Endothelial cell of umbilical vein (primary cell): Measurements from ENCODE around the gene TFF1. TPM values are rescaled to one million over a fixed set of nuclear protein-coding genes. Genes with fewer than 3 reads are reported as not detected.

Source experiments
- BruUV-seq: library from RNA; stranded (reverse); fragments of 400-500 nt; replicated peaks from 2 replicates; lab custom pipeline; 2021; lab: Mats Ljungman, UMichigan
- CTCF ChIA-PET: fragments of 300-600, 350-600 bp; sonication (Branson Sonifier 250); formaldehyde crosslinking; loops from one replicate; lab custom pipeline; 2021; ENCODE audit warnings: antibody characterized with exemption, inconsistent platforms; lab: Charles Lee
- POLR2A ChIA-PET: fragments of 300-600, 350-600 bp; sonication (Branson Sonifier 250); formaldehyde crosslinking; loops from one replicate; lab custom pipeline; 2021; ENCODE audit warnings: antibody characterized with exemption, inconsistent platforms; lab: Charles Lee
- DNase-seq: peaks from one replicate; pipeline ENCODE4 v3.0.0-alpha.2; 2011; ENCODE audit warnings: low read depth, low spot score
- FAIRE-seq: peaks from 2 replicates; lab custom pipeline; 2011; peaks lifted over from hg19 to GRCh38; lab: Jason Lieb, UNC
- H2AFZ ChIP-seq: 2 replicates; pipeline ENCODE4 v1.6.0; 2012; ENCODE audit warnings: low read depth, low read length, control low read depth, inconsistent platforms
- H3K27ac ChIP-seq: 2 replicates; pipeline ENCODE4 v1.5.1; 2011; ENCODE audit warnings: low read depth, mild to moderate bottlenecking, control low read depth, low read length, moderate library complexity; ENCODE audit not compliant: insufficient read depth
- H3K27me3 ChIP-seq, 2 experiments: 2 replicates each; pipeline versions ENCODE4 v1.6.0 to v1.6.1; 2011; ENCODE audit warnings: low read length in 2 of 2, mixed read lengths in 1 of 2; ENCODE audit not compliant: control insufficient read depth in 2 of 2, insufficient read depth in 2 of 2
- H3K36me3 ChIP-seq, 2 experiments: 2 replicates in 1 of 2; 3 replicates in 1 of 2; pipeline ENCODE4 v1.5.1; 2011; ENCODE audit warnings: low read length in 2 of 2, mild to moderate bottlenecking in 1 of 2, moderate library complexity in 1 of 2; ENCODE audit not compliant: control insufficient read depth in 2 of 2, insufficient read depth in 2 of 2; ENCODE audit errors: extremely low read depth in 1 of 2
- H3K4me1 ChIP-seq: 3 replicates; pipeline ENCODE4 v1.5.1; 2011; ENCODE audit warnings: mild to moderate bottlenecking, low read length; ENCODE audit not compliant: control insufficient read depth, insufficient read depth; ENCODE audit errors: extremely low read depth
- H3K4me2 ChIP-seq: 2 replicates; pipeline ENCODE4 v1.6.1; 2011; ENCODE audit warnings: low read length, control low read depth, mixed read lengths; ENCODE audit not compliant: insufficient read depth
- H3K4me3 ChIP-seq, 3 experiments: fragments of 200-600 bp in 1 of 3; sonication (generic), shearing (Covaris generic) in 1 of 3; replicated peaks in 1 of 3; 2 replicates each; pipeline ENCODE4 v1.5.1; 2011 to 2016; ENCODE audit warnings: control low read depth in 3 of 3, low read length in 3 of 3, mild to moderate bottlenecking in 2 of 3, inconsistent platforms in 1 of 3, low read depth in 1 of 3, moderate library complexity in 1 of 3; ENCODE audit not compliant: insufficient read depth in 1 of 3
- H3K79me2 ChIP-seq: 2 replicates; pipeline ENCODE4 v1.6.0; 2012; ENCODE audit warnings: low read length, inconsistent platforms; ENCODE audit not compliant: control insufficient read depth, insufficient read depth
- H3K9ac ChIP-seq: replicated peaks from 2 replicates; pipeline ENCODE3; 2011; ENCODE audit warnings: low read length, control low read depth; ENCODE audit not compliant: insufficient read depth; ENCODE audit errors: extremely low read depth
- H3K9me1 ChIP-seq: replicated peaks from 3 replicates; pipeline ENCODE4 v1.6.0; 2011; ENCODE audit warnings: mild to moderate bottlenecking, low read length; ENCODE audit not compliant: control insufficient read depth, insufficient read depth; ENCODE audit errors: extremely low read depth
- H3K9me3 ChIP-seq: replicated peaks from 2 replicates; pipeline ENCODE4 v1.5.1; 2012; ENCODE audit warnings: low read length, inconsistent platforms; ENCODE audit not compliant: control insufficient read depth, insufficient read depth
- H4K20me1 ChIP-seq: replicated peaks from 2 replicates; pipeline ENCODE3; 2011; ENCODE audit warnings: mild to moderate bottlenecking, low read length; ENCODE audit not compliant: control insufficient read depth, insufficient read depth; ENCODE audit errors: extremely low read depth
- EZH2 ChIP-seq: IDR thresholded peaks from 2 replicates; pipeline ENCODE4 v1.6.1; 2012; ENCODE audit warnings: borderline replicate concordance, low read depth, mild to moderate bottlenecking, moderate library complexity, low read length, inconsistent platforms; ENCODE audit not compliant: severe bottlenecking
- FOS ChIP-seq: IDR thresholded peaks from 2 replicates; pipeline ENCODE4 v1.6.1; 2011; ENCODE audit warnings: mild to moderate bottlenecking, low read length, moderate library complexity, borderline replicate concordance; ENCODE audit not compliant: insufficient read depth
- GATA2 ChIP-seq: IDR thresholded peaks from 2 replicates; pipeline ENCODE4 v1.7.0; 2011; ENCODE audit warnings: low read depth, mild to moderate bottlenecking, moderate library complexity, mixed read lengths, low read length; ENCODE audit not compliant: insufficient read length, insufficient read depth
- JUN ChIP-seq: IDR thresholded peaks from 2 replicates; pipeline ENCODE4 v1.6.1; 2011; ENCODE audit warnings: borderline replicate concordance, low read depth; ENCODE audit not compliant: insufficient read length, insufficient read depth
- MYC ChIP-seq: IDR thresholded peaks from one replicate; pipeline ENCODE4 v1.6.1; 2011; ENCODE audit warnings: mild to moderate bottlenecking, low read depth, low read length
- POLR2A ChIP-seq: IDR thresholded peaks from 2 replicates; pipeline ENCODE4 v1.6.1; 2012; ENCODE audit warnings: low read depth, mild to moderate bottlenecking, control low read depth, low read length
- POLR2AphosphoS5 ChIP-seq: IDR thresholded peaks from 2 replicates; pipeline ENCODE4 v1.6.1; 2012; ENCODE audit warnings: low read depth, mild to moderate bottlenecking, control low read depth, low read length, moderate library complexity; ENCODE audit not compliant: insufficient read depth
- dilution Hi-C: fragments of 300-500 bp; cut with MboI; formaldehyde crosslinking; loops from one replicate; pipeline ENCODE4 v1.15.0; 2019; ENCODE audit warnings: low sequenced_read_pairs; ENCODE audit not compliant: extremely low pct_ligation_motif_present
- intact Hi-C: fragments of 100-400 bp; cut with micrococcal nuclease; formaldehyde crosslinking; loops from one replicate; pipeline ENCODE4 v1.10.0; 2022
- polyA plus RNA-seq, 4 experiments: library from polyadenylated mRNA; depleted of rRNA in 3 of 4; stranded (reverse) in 3 of 4; unstranded in 1 of 4; fragments of >200 nt; gene quantifications; 2 replicates each; pipeline versions ENCODE4 v1.2.1 to v1.2.3, GENCODE V29; 2011 to 2012; ENCODE audit warnings: missing spikeins in 1 of 4
- total RNA-seq: library from RNA; stranded (reverse); gene quantifications from 2 replicates; pipeline ENCODE4 v1.2.3, GENCODE V29; 2021
- TF ChIP-seq, protein P1 (sequence below): IDR thresholded peaks from 2 replicates; pipeline ENCODE4 v1.6.1; 2011; ENCODE audit not compliant: insufficient read depth, insufficient read length
- TF ChIP-seq, protein P2 (sequence below), 2 donors: IDR thresholded peaks; 1 replicate in 1 of 2; 2 replicates in 1 of 2; pipeline ENCODE4 v1.5.1; 2011; ENCODE audit warnings: low read length in 2 of 2, mild to moderate bottlenecking in 2 of 2, moderate library complexity in 2 of 2, control low read depth in 1 of 2, inconsistent platforms in 1 of 2, low read depth in 1 of 2; ENCODE audit not compliant: insufficient read depth in 1 of 2; ENCODE audit errors: extremely low read depth in 1 of 2

Gene TFF1
- total and polyA plus RNA-seq, 2 donors (not counting 3 experiments of a cell fraction or from before 2014, with no cell fraction given): not detected

DNA sequence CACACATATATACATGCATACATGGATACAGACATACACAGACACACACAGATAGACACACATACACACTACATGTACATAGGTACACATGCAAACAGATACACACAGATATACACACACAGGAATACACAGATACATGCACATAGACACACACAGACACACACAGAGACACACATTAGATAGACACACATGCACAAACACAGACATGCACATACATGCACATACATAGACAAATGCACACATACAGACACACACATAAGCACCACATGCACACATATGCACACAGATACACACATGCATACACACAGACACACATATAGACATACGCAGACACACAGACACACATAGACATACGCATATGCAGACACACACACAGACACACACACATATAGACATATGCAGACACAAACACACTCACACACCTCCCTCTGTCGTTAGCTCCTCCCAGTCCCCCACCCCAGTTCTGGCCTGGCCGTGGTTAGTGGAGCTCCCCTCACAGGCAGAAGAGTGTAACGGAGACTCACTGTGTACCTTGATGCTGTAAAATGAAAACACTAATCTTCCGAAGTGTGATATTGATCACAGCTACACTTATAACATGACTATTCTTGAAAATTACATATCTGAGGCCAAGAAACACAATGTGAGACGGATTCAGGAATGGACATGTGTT lies 45.0 kb upstream of the TFF1 start:
- Histone ChIP-seq H3K36me3 (no peaks in the 10 kb centered on the region), H3K9me3 (no peaks in the 10 kb centered on the region), H3K27me3 (peaks cover 3 to 11% of the 10 kb centered on the region in 2 experiments), H3K9me1 (no peaks in the 10 kb centered on the region), H3K27ac (no peak overlapping the region), H3K4me2 (no peak overlapping the region), H3K9ac (no peak overlapping the region), H2AFZ (no peak overlapping the region), H3K4me3 (no peak overlapping the region), H3K4me1 (no peaks in the 10 kb centered on the region), H4K20me1 (no peaks in the 10 kb centered on the region), H3K79me2 (no peaks in the 10 kb centered on the region)
- no peak for DNase-seq
- ChIA-PET CTCF (no interaction called here), POLR2A (no interaction called here)
- intact Hi-C loops: no loop called here
- no peak for TF ChIP-seq POLR2A
- no peak for TF ChIP-seq JUN
- TF ChIP-seq, protein P1, sequence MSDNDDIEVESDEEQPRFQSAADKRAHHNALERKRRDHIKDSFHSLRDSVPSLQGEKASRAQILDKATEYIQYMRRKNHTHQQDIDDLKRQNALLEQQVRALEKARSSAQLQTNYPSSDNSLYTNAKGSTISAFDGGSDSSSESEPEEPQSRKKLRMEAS: no peak
- TF ChIP-seq FOS: no peak
- TF ChIP-seq EZH2: no peak
- no peak for TF ChIP-seq MYC
- TF ChIP-seq, protein P2, sequence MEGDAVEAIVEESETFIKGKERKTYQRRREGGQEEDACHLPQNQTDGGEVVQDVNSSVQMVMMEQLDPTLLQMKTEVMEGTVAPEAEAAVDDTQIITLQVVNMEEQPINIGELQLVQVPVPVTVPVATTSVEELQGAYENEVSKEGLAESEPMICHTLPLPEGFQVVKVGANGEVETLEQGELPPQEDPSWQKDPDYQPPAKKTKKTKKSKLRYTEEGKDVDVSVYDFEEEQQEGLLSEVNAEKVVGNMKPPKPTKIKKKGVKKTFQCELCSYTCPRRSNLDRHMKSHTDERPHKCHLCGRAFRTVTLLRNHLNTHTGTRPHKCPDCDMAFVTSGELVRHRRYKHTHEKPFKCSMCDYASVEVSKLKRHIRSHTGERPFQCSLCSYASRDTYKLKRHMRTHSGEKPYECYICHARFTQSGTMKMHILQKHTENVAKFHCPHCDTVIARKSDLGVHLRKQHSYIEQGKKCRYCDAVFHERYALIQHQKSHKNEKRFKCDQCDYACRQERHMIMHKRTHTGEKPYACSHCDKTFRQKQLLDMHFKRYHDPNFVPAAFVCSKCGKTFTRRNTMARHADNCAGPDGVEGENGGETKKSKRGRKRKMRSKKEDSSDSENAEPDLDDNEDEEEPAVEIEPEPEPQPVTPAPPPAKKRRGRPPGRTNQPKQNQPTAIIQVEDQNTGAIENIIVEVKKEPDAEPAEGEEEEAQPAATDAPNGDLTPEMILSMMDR (IDR thresholded peaks at IDR 0.05; ENCODE audit: extremely low read depth in 1 of 2, insufficient read depth in 1 of 2, low read depth in 1 of 2, low read length in 2 of 2): no peak
- TF ChIP-seq GATA2: no peak
- TF ChIP-seq POLR2AphosphoS5: no peak
- dilution Hi-C loops: no loop called here
- BruUV-seq: no TSS peak
- no peak for FAIRE-seq
